Activated CD8-positive, alpha-beta T cell treated with anti-CD3 and anti-CD28 coated beads for 36 hours (primary cell): Measurements from ENCODE around the gene ARHGAP12. TPM values are rescaled to one million over a fixed set of nuclear protein-coding genes. Genes with fewer than 3 reads are reported as not detected.

Experiments used
- ATAC-seq: fragments of 200-7000 bp; cut with Tn5 transposase; one replicate; pipeline ENCODE4 v1.10.0; 2021; ENCODE audit warnings: mild to moderate bottlenecking, moderate library complexity
- CTCF ChIA-PET: fragments of 350-600 bp; sonication (Branson Sonifier 250); formaldehyde crosslinking; loops from one replicate; lab custom pipeline; 2021; ENCODE audit warnings: antibody characterized with exemption; lab: Charles Lee
- POLR2A ChIA-PET: fragments of 350-600 bp; sonication (Branson Sonifier 250); formaldehyde crosslinking; loops from one replicate; lab custom pipeline; 2021; ENCODE audit warnings: antibody characterized with exemption; lab: Charles Lee
- DNase-seq: peaks from one replicate; pipeline ENCODE4 v3.0.0-alpha.2; 2020
- H3K27ac Mint-ChIP-seq: one replicate; pipeline ENCODE4 v1.8.0; 2021; ENCODE audit warnings: mild to moderate bottlenecking, mixed read lengths
- H3K27me3 Mint-ChIP-seq: one replicate; pipeline ENCODE4 v1.8.0; 2021; ENCODE audit warnings: mixed read lengths
- H3K36me3 Mint-ChIP-seq: one replicate; pipeline ENCODE4 v1.8.0; 2021; ENCODE audit warnings: low read depth, mixed read lengths
- H3K4me1 Mint-ChIP-seq: one replicate; pipeline ENCODE4 v1.8.0; 2021; ENCODE audit warnings: low read depth, mixed read lengths
- H3K4me3 Mint-ChIP-seq: one replicate; pipeline ENCODE4 v1.8.0; 2021; ENCODE audit warnings: mild to moderate bottlenecking, moderate library complexity, mixed read lengths
- H3K9me3 Mint-ChIP-seq: one replicate; pipeline ENCODE4 v1.8.0; 2021; ENCODE audit warnings: mixed read lengths
- CTCF ChIP-seq: fragments of 200-600 bp; IDR thresholded peaks from one replicate; pipeline ENCODE4 v1.8.0; 2022; ENCODE audit warnings: antibody characterized with exemption, mild to moderate bottlenecking
- intact Hi-C: fragments of 100-400 bp; cut with micrococcal nuclease; formaldehyde crosslinking; loops from one replicate; pipeline ENCODE4 v1.10.0; 2022
- total RNA-seq, 2 experiments: library from RNA; stranded (reverse); gene quantifications; one replicate each; pipeline ENCODE4 v1.2.3, GENCODE V29; 2021

ARHGAP12 gene
- total RNA-seq, 2 experiments from 2014 or later: 4.0 to 4.3 TPM

GRCh38 chr10:31961277-31962074, 32.8 kb upstream of the ARHGAP12 start:
- Mint-ChIP-seq H3K27me3 (no peaks in the 10 kb centered on the region), H3K36me3 (no peaks in the 10 kb centered on the region), H3K27ac (no peak overlapping the region), H3K4me3 (no peak overlapping the region), H3K9me3 (no peaks in the 10 kb centered on the region), H3K4me1 (peaks cover 15% of the 10 kb centered on the region)
- peak; percentile 11 for DNase-seq
- peak; percentile 70 for ATAC-seq
- ChIA-PET POLR2A (no interaction called here), CTCF (interaction anchor here (1.3 kb wide), 1 partner anchor 99 kb away, joined by 3 read pairs; no protein-coding TSS in a partner anchor)
- TF ChIP-seq CTCF: no peak
- intact Hi-C loops: no loop called here

- H3K4me1 Mint-ChIP-seq: peaks cover 18% of the 10 kb centered on the region
- H3K27ac Mint-ChIP-seq: no peak overlapping the region
- intact Hi-C loops: no loop called here
- H3K9me3 Mint-ChIP-seq: peaks cover 2% of the 10 kb centered on the region
- POLR2A ChIA-PET: no interaction called here
- H3K36me3 Mint-ChIP-seq: peaks cover under 1% of the 10 kb centered on the region
- TF ChIP-seq CTCF: no peak
- DNase-seq (no peak), ATAC-seq (no peak)
- H3K4me3 Mint-ChIP-seq: no peak overlapping the region
- H3K27me3 Mint-ChIP-seq: no peaks in the 10 kb centered on the region
- CTCF ChIA-PET: interaction anchor here (1.3 kb wide), 1 partner anchor 59 kb away, joined by 4 read pairs; no protein-coding TSS in a partner anchor
These were observed 31.0 kb upstream of the ARHGAP12 start for GRCh38 chr10:31959461-31960173.

DNA sequence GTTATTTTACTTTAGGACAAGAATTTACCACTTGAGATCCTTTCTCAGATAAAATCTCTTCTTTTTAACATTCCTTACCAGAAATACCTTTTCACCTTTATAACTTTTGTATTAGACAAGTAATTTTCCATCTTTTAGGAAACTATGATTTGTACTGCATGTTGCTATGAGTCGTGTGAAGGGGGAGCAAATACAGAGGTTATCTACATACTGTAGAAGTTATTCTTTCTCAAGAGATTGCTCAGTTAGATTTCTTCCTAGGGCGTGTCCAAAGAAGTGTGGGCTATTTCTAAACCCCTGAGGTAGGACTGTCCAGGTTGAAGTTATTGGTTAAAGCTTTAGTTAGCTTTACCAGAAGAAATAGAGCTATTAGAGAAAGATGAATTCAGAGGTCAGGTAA, 30.2 kb upstream of the ARHGAP12 start:
- CTCF ChIA-PET: interaction anchor here (1.3 kb wide), 1 partner anchor 60 kb away, joined by 4 read pairs; no protein-coding TSS in a partner anchor
- Mint-ChIP-seq H3K27ac (no peak overlapping the region), H3K4me3 (no peak overlapping the region), H3K27me3 (no peaks in the 10 kb centered on the region), H3K36me3 (peaks cover 4% of the 10 kb centered on the region), H3K4me1 (peaks cover 18% of the 10 kb centered on the region), H3K9me3 (peaks cover 10% of the 10 kb centered on the region)
- intact Hi-C loops: no loop called here
- POLR2A ChIA-PET: interaction anchor here (0.8 kb wide), 1 partner anchor 43 kb away, joined by 3 read pairs; no protein-coding TSS in a partner anchor
- TF ChIP-seq CTCF: no peak
- DNase-seq (no peak), ATAC-seq (no peak)

DNA sequence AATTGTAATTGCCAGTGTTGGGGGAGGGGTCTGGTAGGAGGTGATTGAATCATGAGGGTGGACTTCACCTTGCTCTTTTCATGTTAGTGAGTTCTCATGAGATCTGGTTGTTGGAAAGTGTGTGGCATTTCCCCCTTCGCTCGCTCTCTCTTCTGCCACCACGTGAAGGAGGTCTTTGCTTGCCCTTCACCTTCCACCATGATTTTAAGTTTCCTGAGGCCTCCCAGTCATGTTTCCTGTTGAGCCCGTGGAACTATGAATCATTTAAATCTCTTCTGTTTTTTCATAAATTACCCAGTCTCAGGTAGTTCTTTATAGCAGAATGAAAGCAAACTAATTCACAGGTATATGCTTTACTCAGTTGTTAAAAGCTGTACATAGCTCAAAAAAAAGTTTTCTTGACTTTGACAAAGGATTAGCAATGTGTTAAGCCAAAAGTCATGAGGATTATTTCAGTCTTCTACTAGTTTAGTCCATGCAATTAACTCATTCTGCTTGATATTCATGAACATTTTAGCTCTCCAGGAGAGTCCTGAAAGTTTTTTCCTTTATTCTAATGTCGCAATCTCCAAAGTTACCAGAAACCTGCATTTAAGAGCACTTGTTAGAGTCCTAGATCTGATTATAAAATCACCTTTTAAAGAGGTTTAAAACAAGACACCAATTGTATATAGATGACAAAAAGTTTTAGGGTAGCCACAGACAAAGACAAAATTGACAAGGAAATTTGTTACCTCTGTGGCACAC, 27.7 kb upstream of the ARHGAP12 start:
- peaks cover 4% of the 10 kb centered on the region for H3K36me3 Mint-ChIP-seq
- ChIA-PET POLR2A (no interaction called here), CTCF (no interaction called here)
- H3K27me3 Mint-ChIP-seq: no peaks in the 10 kb centered on the region
- peaks cover 11% of the 10 kb centered on the region for H3K4me1 Mint-ChIP-seq
- H3K4me3 Mint-ChIP-seq: no peak overlapping the region
- TF ChIP-seq CTCF: no peak
- DNase-seq (no peak), ATAC-seq (no peak)
- H3K27ac Mint-ChIP-seq: no peak overlapping the region
- H3K9me3 Mint-ChIP-seq: peaks cover 12% of the 10 kb centered on the region
- intact Hi-C loops: no loop called here
